Erythroblast (primary cell): Measurements from ENCODE around the gene AAGAB.
"Not testable (repeated sequence)": the region's sequence is repeated elsewhere in the genome, so short reads cannot be mapped to it uniquely, and the experiment has no call there.

Experiments used
- GATA1 ChIP-seq: IDR thresholded peaks from 2 replicates; pipeline ENCODE4 v1.6.1; 2011; ENCODE audit warnings: low read depth, mild to moderate bottlenecking, control low read depth, low read length, moderate library complexity
- POLR2A ChIP-seq: IDR thresholded peaks from 2 replicates; pipeline ENCODE4 v1.6.1; 2011; ENCODE audit warnings: mild to moderate bottlenecking, low read length

DNA sequence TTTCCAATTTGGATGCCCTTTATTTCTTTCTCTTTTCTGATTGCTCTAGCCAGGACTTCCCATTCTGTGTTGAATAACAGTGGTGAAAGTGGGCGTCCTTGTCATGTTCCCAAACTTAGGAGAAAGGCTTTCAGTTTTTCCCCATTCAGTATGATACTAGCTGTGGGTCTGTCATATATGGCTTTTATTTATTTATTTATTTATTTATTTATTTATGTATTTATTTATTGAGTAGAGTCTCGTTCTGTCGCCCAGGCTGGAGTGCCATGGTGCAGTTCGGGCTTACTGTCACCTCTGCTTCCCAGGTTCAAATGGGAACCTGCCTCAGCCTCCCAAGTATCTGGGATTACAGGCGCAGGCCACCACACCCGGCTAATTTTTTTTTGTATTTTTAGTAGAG is 31.9 kb upstream of the AAGAB start:
- TF ChIP-seq POLR2A, GATA1: not testable (repeated sequence)
